HEK293 (cell line): ENCODE results near the gene MBD6.

ENCODE experiments used
- ELK4 ChIP-seq: IDR thresholded peaks from 2 replicates; pipeline ENCODE4 v1.6.1; 2011; ENCODE audit warnings: mild to moderate bottlenecking, low read depth, low read length, borderline replicate concordance
- GLI2 ChIP-seq: fragments of 450-650 bp; formaldehyde crosslinking; IDR thresholded peaks from 2 replicates; pipeline ENCODE4; 2017; ENCODE audit warnings: missing biosample characterization, missing genetic modification characterization, low read depth, borderline replicate concordance
- GLIS2 ChIP-seq: fragments of 450-650 bp; formaldehyde crosslinking; IDR thresholded peaks from 2 replicates; pipeline ENCODE4 v1.5.1; 2016; ENCODE audit warnings: missing biosample characterization, missing genetic modification characterization
- HOXA7 ChIP-seq: sonication (generic); formaldehyde crosslinking; IDR thresholded peaks from 2 replicates; pipeline ENCODE4 v1.8.1; 2022; ENCODE audit warnings: missing genetic modification reagents, borderline replicate concordance
- HOXC10 ChIP-seq: sonication (generic); formaldehyde crosslinking; IDR thresholded peaks from 2 replicates; pipeline ENCODE4 v1.8.1; 2023; ENCODE audit warnings: mild to moderate bottlenecking, missing genetic modification reagents
- IKZF3 ChIP-seq: fragments of 450-650 bp; IDR thresholded peaks from 2 replicates; pipeline ENCODE4 v1.5.0; 2018; ENCODE audit warnings: missing biosample characterization, mild to moderate bottlenecking, missing genetic modification characterization, moderate library complexity
- SCRT2 ChIP-seq: fragments of 450-650 bp; formaldehyde crosslinking; IDR thresholded peaks from 2 replicates; pipeline ENCODE4 v1.5.1; 2016; ENCODE audit warnings: missing biosample characterization, missing genetic modification characterization
- SP2 ChIP-seq: fragments of 450-650 bp; formaldehyde crosslinking; IDR thresholded peaks from 2 replicates; pipeline ENCODE4 v1.5.1; 2016; ENCODE audit warnings: missing biosample characterization, missing genetic modification characterization
- ZFHX2 ChIP-seq: fragments of 450-650 bp; formaldehyde crosslinking; conservative IDR thresholded peaks from 2 replicates; pipeline ENCODE4 v1.5.1; 2016; ENCODE audit warnings: missing biosample characterization, missing genetic modification characterization
- ZNF114 ChIP-seq: fragments of 450-650 bp; formaldehyde crosslinking; IDR thresholded peaks from 2 replicates; pipeline ENCODE4 v1.5.0; 2017; ENCODE audit warnings: missing biosample characterization, missing genetic modification characterization
- ZNF133 ChIP-seq: fragments of 450-650 bp; formaldehyde crosslinking; IDR thresholded peaks from 2 replicates; pipeline ENCODE4 v1.5.1; 2016; ENCODE audit warnings: missing biosample characterization, missing genetic modification characterization
- ZNF16 ChIP-seq: fragments of 450-650 bp; formaldehyde crosslinking; IDR thresholded peaks from 2 replicates; pipeline ENCODE4 v1.5.1; 2016; ENCODE audit warnings: low read depth, missing biosample characterization, missing genetic modification characterization
- ZNF184 ChIP-seq: fragments of 450-650 bp; IDR thresholded peaks from 2 replicates; pipeline ENCODE4 v1.5.1; 2018; ENCODE audit warnings: missing biosample characterization, mild to moderate bottlenecking, missing genetic modification characterization
- ZNF202 ChIP-seq: fragments of 450-650 bp; formaldehyde crosslinking; IDR thresholded peaks from 2 replicates; pipeline ENCODE4 v1.5.1; 2016; ENCODE audit warnings: missing biosample characterization, missing genetic modification characterization, borderline replicate concordance
- ZNF274 ChIP-seq, 2 experiments: fragments of 200-500 bp in 1 of 2; fragments of 450-650 bp in 1 of 2; sonication (Bioruptor generic) in 1 of 2; formaldehyde crosslinking in 1 of 2; IDR thresholded peaks; 2 replicates each; pipeline versions ENCODE4 v1.5.1 to v1.6.1; 2014 to 2016; ENCODE audit warnings: borderline replicate concordance in 1 of 2, inconsistent platforms in 1 of 2, low read length in 1 of 2, missing biosample characterization in 1 of 2, missing genetic modification characterization in 1 of 2
- ZNF280C ChIP-seq: fragments of 450-650 bp; formaldehyde crosslinking; IDR thresholded peaks from 2 replicates; pipeline ENCODE4 v1.5.1; 2016; ENCODE audit warnings: missing biosample characterization, missing genetic modification characterization
- ZNF324 ChIP-seq: fragments of 450-650 bp; formaldehyde crosslinking; IDR thresholded peaks from 2 replicates; pipeline ENCODE4 v1.5.1; 2016; ENCODE audit warnings: missing biosample characterization, missing genetic modification characterization
- ZNF354C ChIP-seq: fragments of 450-650 bp; formaldehyde crosslinking; IDR thresholded peaks from 2 replicates; pipeline ENCODE4 v1.5.1; 2016; ENCODE audit warnings: missing biosample characterization, missing genetic modification characterization, low read depth, borderline replicate concordance
- ZNF362 ChIP-seq: fragments of 450-650 bp; formaldehyde crosslinking; IDR thresholded peaks from 2 replicates; pipeline ENCODE4 v1.5.1; 2016; ENCODE audit warnings: missing biosample characterization, missing genetic modification characterization
- ZNF37A ChIP-seq: fragments of 450-650 bp; IDR thresholded peaks from 2 replicates; pipeline ENCODE4 v1.5.1; 2018; ENCODE audit warnings: missing biosample characterization, missing genetic modification characterization
- ZNF423 ChIP-seq: fragments of 450-650 bp; formaldehyde crosslinking; IDR thresholded peaks from 2 replicates; pipeline ENCODE4 v1.5.1; 2016; ENCODE audit warnings: missing biosample characterization, missing genetic modification characterization
- ZNF449 ChIP-seq: fragments of 450-650 bp; formaldehyde crosslinking; IDR thresholded peaks from 2 replicates; pipeline ENCODE4 v1.5.1; 2017; ENCODE audit warnings: missing biosample characterization, mild to moderate bottlenecking, missing genetic modification characterization, moderate library complexity
- ZNF548 ChIP-seq: fragments of 450-650 bp; formaldehyde crosslinking; IDR thresholded peaks from 2 replicates; pipeline ENCODE4 v1.5.1; 2016; ENCODE audit warnings: missing biosample characterization, missing genetic modification characterization
- ZNF560 ChIP-seq: fragments of 450-650 bp; formaldehyde crosslinking; IDR thresholded peaks from 2 replicates; pipeline ENCODE4 v1.5.1; 2017; ENCODE audit warnings: missing biosample characterization, missing genetic modification characterization, borderline replicate concordance
- ZNF580 ChIP-seq: fragments of 450-650 bp; formaldehyde crosslinking; IDR thresholded peaks from 2 replicates; pipeline ENCODE4 v1.5.1; 2016; ENCODE audit warnings: missing biosample characterization, missing genetic modification characterization
- ZNF585B ChIP-seq: fragments of 450-650 bp; formaldehyde crosslinking; IDR thresholded peaks from 2 replicates; pipeline ENCODE4 v1.5.1; 2016; ENCODE audit warnings: missing biosample characterization, missing genetic modification characterization
- ZNF707 ChIP-seq: fragments of 450-650 bp; formaldehyde crosslinking; IDR thresholded peaks from 2 replicates; pipeline ENCODE4 v1.5.1; 2016; ENCODE audit warnings: missing biosample characterization, missing genetic modification characterization
- ZNF76 ChIP-seq: fragments of 450-650 bp; formaldehyde crosslinking; IDR thresholded peaks from 2 replicates; pipeline ENCODE4; 2016; ENCODE audit warnings: low read depth, missing biosample characterization, missing genetic modification characterization, borderline replicate concordance
- ZNF837 ChIP-seq: fragments of 450-650 bp; formaldehyde crosslinking; IDR thresholded peaks from 2 replicates; pipeline ENCODE4 v1.5.1; 2016; ENCODE audit warnings: missing biosample characterization, missing genetic modification characterization
- ZSCAN5A ChIP-seq: fragments of 450-650 bp; formaldehyde crosslinking; IDR thresholded peaks from 2 replicates; pipeline ENCODE4 v1.5.1; 2016; ENCODE audit warnings: missing biosample characterization, missing genetic modification characterization
- ZXDB ChIP-seq: fragments of 450-650 bp; formaldehyde crosslinking; IDR thresholded peaks from 2 replicates; pipeline ENCODE4 v1.5.1; 2016; ENCODE audit warnings: missing biosample characterization, missing genetic modification characterization

The MBD6 gene

GRCh38 chr12:57487597-57488401 lies 34.8 kb upstream of the MBD6 start, which contains the start of gene MARS1 (continued):
- 0 out of 2 replicates have a peak, but pooled peaks have one; percentile 29 for TF ChIP-seq ZNF354C (tag by site-specific recombination)
- TF ChIP-seq ZNF324 (tag by site-specific recombination), result peak; percentile 85
- no peak for TF ChIP-seq HOXC10 (CRISPR knock-in tag)
- no peak for TF ChIP-seq ZSCAN5A (tag by site-specific recombination)
- TF ChIP-seq SP2, result peak; percentile 74
- no peak for TF ChIP-seq ZNF585B (tag by site-specific recombination)
- no peak for TF ChIP-seq ELK4
- TF ChIP-seq ZNF548, result no peak
- 0 out of 2 replicates have a peak, but pooled peaks have one; percentile 16 for TF ChIP-seq ZNF184 (tag by site-specific recombination)
- peak; percentile 25; the same call in 1 of the 2 replicates for TF ChIP-seq ZNF133 (tag by site-specific recombination)
- peak; percentile 66; the same call in 1 of the 2 replicates for TF ChIP-seq ZXDB (tag by site-specific recombination)
- TF ChIP-seq ZNF560, result no peak
- no peak for TF ChIP-seq ZNF837 (tag by site-specific recombination)
- TF ChIP-seq HOXA7 (CRISPR knock-in tag), result no peak
- TF ChIP-seq IKZF3 (tag by site-specific recombination), result no peak
- no peak for TF ChIP-seq ZNF423 (tag by site-specific recombination)
- TF ChIP-seq GLIS2 (tag by site-specific recombination), result no peak
- TF ChIP-seq ZNF280C (tag by site-specific recombination), result no peak
- TF ChIP-seq ZNF580 (tag by site-specific recombination), result peak; percentile 64
- TF ChIP-seq ZNF362, result peak; percentile 100
- TF ChIP-seq SCRT2, result no peak
- TF ChIP-seq ZNF16 (tag by site-specific recombination), result no peak
- TF ChIP-seq ZNF202 (tag by site-specific recombination), result no peak
- no peak for TF ChIP-seq ZNF707 (tag by site-specific recombination)
- TF ChIP-seq ZNF76 (tag by site-specific recombination), result peak; percentile 96
- TF ChIP-seq ZNF449 (tag by site-specific recombination), result no peak
- TF ChIP-seq ZNF37A (tag by site-specific recombination), result no peak
- no peak for TF ChIP-seq GLI2 (tag by site-specific recombination)
- no peak for TF ChIP-seq ZNF274 (IDR thresholded peaks at IDR 0.05; ENCODE audit: low read length)
- no peak for TF ChIP-seq ZNF274 (tag by site-specific recombination; IDR thresholded peaks at IDR 0.05; ENCODE audit: borderline replicate concordance)
- no peak for TF ChIP-seq ZNF114 (tag by site-specific recombination)
- TF ChIP-seq ZFHX2 (tag by site-specific recombination), result peak; percentile 10; the same call in 1 of the 2 replicates
